GM06990 (cell line): Measurements from ENCODE around the gene CD2AP.

Source experiments
- DNase-seq: peaks from one replicate; pipeline ENCODE4 v3.0.0-alpha.2; 2011; ENCODE audit not compliant: insufficient read length; ENCODE audit errors: extremely low read depth
- H3K27me3 ChIP-seq: replicated peaks from 2 replicates; pipeline ENCODE4 v1.6.0; 2011; ENCODE audit warnings: low read length; ENCODE audit not compliant: control insufficient read depth, insufficient read depth
- H3K36me3 ChIP-seq: 2 replicates; pipeline ENCODE4 v1.5.1; 2011; ENCODE audit warnings: low read length; ENCODE audit not compliant: control insufficient read depth, insufficient read depth
- H3K4me3 ChIP-seq: replicated peaks from 2 replicates; pipeline ENCODE4 v1.5.1; 2011; ENCODE audit warnings: low read depth, mild to moderate bottlenecking, control low read depth, low read length
- TF ChIP-seq, protein P1 (sequence below): IDR thresholded peaks from 2 replicates; pipeline ENCODE4 v1.5.1; 2011; ENCODE audit warnings: low read length, control low read depth, mild to moderate bottlenecking, inconsistent platforms; ENCODE audit not compliant: insufficient read depth, poor library complexity, severe bottlenecking

CD2AP gene

GRCh38 chr6:47447722-47448121, 29.9 kb upstream of the CD2AP start:
- TF ChIP-seq, protein P1, sequence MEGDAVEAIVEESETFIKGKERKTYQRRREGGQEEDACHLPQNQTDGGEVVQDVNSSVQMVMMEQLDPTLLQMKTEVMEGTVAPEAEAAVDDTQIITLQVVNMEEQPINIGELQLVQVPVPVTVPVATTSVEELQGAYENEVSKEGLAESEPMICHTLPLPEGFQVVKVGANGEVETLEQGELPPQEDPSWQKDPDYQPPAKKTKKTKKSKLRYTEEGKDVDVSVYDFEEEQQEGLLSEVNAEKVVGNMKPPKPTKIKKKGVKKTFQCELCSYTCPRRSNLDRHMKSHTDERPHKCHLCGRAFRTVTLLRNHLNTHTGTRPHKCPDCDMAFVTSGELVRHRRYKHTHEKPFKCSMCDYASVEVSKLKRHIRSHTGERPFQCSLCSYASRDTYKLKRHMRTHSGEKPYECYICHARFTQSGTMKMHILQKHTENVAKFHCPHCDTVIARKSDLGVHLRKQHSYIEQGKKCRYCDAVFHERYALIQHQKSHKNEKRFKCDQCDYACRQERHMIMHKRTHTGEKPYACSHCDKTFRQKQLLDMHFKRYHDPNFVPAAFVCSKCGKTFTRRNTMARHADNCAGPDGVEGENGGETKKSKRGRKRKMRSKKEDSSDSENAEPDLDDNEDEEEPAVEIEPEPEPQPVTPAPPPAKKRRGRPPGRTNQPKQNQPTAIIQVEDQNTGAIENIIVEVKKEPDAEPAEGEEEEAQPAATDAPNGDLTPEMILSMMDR: no peak
- DNase-seq: no peak
- Histone ChIP-seq H3K36me3 (no peaks in the 10 kb centered on the region), H3K27me3 (no peaks in the 10 kb centered on the region), H3K4me3 (no peak overlapping the region)

DNA sequence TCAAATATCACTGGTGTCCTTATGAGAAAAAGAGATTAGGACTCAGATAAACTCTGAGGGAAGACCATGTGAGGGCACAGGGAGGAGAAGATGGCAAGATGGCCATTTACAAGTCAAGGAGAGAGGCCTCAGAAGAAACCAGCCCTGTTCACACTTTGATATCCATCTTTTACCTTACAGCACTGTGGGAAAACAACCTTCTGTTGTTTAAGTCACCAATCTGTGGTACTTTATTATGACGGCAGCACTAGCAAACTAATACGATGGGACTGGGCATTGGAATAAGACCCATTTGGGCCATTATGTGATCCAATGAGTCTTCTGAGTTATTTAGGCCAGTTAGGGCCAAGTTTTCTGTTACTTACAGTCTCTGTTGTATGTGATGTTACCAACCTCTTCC, 26.4 kb upstream of the CD2AP start:
- H3K4me3 ChIP-seq: no peak overlapping the region
- no peaks in the 10 kb centered on the region for H3K27me3 ChIP-seq
- no peak for DNase-seq
- TF ChIP-seq, protein P1: no peak
- no peaks in the 10 kb centered on the region for H3K36me3 ChIP-seq

GRCh38 chr6:47452899-47453298, 24.7 kb upstream of the CD2AP start:
- TF ChIP-seq, protein P1: no peak
- no peak for DNase-seq
- Histone ChIP-seq H3K27me3 (no peaks in the 10 kb centered on the region), H3K4me3 (no peak overlapping the region), H3K36me3 (no peaks in the 10 kb centered on the region)

DNA sequence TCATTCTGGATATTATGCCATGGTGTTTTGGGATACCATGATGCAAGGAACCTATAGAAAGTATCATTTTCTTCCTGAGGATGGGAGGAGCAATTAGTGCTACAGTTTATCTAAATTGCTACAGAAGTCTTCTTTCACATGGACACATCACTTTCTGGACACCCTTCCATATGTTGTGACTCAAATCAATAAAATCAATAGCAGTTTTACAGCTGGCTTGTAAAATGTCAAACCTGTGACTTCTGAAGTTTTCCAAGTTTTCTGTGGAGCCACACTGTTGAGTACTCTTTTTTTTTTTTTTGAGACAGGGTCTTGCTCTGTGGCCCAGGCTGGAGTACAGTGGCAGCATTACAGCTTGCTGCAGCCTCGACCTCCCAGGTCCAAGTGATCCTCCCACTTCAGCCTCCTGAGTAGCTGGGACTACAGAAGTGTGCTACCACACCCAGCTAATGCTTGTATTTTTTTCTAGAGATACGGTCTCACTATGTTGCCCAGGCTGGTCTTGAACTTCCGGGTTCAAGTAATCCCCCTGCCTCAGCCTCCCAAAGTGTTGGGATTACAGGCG, 24.1 kb upstream of the CD2AP start:
- TF ChIP-seq, protein P1: no peak
- Histone ChIP-seq H3K27me3 (no peaks in the 10 kb centered on the region), H3K4me3 (no peak overlapping the region), H3K36me3 (no peaks in the 10 kb centered on the region)
- no peak for DNase-seq

DNA sequence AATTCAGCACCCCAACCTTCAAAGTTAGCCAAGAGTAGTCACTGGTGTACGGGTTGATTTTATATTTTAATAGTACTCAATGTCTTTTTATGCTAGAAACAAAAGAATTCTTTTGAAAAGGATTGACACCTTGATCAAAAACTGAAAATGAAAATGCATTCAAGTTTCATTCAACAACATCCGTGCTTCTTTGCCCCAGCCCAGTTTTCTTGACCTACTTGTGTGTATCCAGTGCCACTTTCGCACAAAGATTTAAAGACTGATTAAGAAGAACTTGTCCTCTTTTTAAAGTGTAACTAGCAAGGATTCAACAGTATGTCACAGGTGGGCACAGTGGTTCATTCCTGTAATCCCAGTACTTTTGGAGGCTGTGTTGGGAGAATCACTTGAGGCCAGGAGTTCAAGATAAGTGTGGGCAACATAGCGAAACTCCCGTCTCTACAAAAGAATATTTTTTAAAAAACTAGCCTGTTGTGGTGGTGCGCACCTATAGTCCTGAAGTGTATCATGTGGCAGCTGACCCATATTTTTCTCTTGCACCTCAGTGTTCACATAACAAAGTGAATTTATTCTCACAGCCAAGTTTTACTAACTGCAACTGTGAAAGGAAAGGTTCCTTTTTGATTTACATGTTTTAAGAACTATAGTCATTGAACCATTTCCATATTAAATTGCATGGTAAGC, 22.7 kb upstream of the CD2AP start:
- Histone ChIP-seq H3K36me3 (no peaks in the 10 kb centered on the region), H3K4me3 (no peak overlapping the region), H3K27me3 (no peaks in the 10 kb centered on the region)
- DNase-seq: no peak
- TF ChIP-seq, protein P1: no peak
